ENCODE measurements around the gene CTSZ.

The CTSZ gene

DNA sequence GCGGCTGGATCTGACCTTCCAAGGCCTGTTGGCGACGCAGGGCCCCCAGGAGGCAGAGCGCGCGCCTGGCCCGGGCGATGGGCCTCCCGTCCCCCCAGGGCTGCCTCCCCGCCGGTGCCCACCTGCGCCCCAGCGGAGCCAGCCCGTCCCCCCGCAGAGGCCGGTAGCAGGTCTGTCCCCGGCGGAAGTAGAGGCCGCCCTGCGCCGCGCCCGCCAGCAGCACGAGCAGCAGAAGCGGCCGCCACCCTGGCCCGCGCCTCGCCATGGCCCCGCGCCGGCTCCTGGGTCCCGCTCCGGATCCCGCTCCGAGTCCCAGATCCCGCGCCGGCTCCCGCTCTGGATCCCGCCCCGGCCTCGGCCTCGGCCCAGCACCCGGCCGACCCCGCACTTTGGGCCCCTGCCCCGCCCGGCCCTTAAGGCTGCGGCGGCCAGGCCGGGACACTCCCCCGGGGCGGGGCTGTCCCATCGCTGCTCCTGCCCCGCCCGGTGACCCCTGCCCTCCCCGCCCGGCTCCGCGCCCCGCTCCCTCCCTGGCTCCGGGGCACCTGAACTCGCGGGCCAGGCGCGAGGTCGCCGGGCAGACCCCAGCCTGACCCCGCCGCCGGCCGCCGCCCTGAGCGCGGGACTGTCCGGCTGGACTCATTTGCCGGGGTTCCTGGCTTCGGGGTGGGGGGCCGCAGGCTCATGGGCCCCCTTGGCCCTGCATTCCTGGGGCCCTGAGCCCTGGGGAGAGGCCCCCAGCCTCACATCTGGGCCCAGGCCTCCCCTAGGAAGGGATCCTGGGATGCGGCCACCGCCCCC, at the start of gene CTSZ:
TSS of gene CTSZ (minus strand) at position 391 of the 801 bp plus-strand sequence. CDS start at position 265, 126 bp downstream.
- Histone ChIP-seq H2AFZ (ENCODE audit: low read length) (no peak within 1 kb of the TSS), H3K9me3 (ENCODE audit: insufficient read depth, low read depth, low read length) (no peaks in the 10 kb centered on the region), H3K4me1 (ENCODE audit: insufficient read depth, low read length, poor library complexity, severe bottlenecking) (peaks cover 13% of the 10 kb centered on the region), H3K9ac (ENCODE audit: low read depth, low read length, poor library complexity, severe bottlenecking) (no peak within 1 kb of the TSS), H3K79me2 (ENCODE audit: insufficient read depth, low read length) (no peaks in the 10 kb centered on the region), H3K27me3 (ENCODE audit: insufficient read depth, low read length, poor library complexity, severe bottlenecking) (no peaks in the 10 kb centered on the region), H3K4me2 (ENCODE audit: low read depth, low read length, poor library complexity, severe bottlenecking) (no peak within 1 kb of the TSS), H3K9me2 (replicated peaks; ENCODE audit: low read depth, low read length) (no peaks in the 10 kb centered on the region), H3F3A (ENCODE audit: low read depth) (no peaks in the 10 kb centered on the region), H3K4me3 (ENCODE audit: low read length, poor library complexity, severe bottlenecking) (no peak within 1 kb of the TSS), H4K20me1 (ENCODE audit: insufficient read depth, low read length, poor library complexity, severe bottlenecking) (no peaks in the 10 kb centered on the region), H3K36me3 (ENCODE audit: insufficient read depth, low read length) (no peaks in the 10 kb centered on the region)
- TF ChIP-seq CTCF (conservative IDR thresholded peaks at IDR 0.05; ENCODE audit: low read length) = no peak
- TF ChIP-seq EZH2phosphoT487 (IDR thresholded peaks at IDR 0.05; ENCODE audit: borderline replicate concordance) = no peak

DNA sequence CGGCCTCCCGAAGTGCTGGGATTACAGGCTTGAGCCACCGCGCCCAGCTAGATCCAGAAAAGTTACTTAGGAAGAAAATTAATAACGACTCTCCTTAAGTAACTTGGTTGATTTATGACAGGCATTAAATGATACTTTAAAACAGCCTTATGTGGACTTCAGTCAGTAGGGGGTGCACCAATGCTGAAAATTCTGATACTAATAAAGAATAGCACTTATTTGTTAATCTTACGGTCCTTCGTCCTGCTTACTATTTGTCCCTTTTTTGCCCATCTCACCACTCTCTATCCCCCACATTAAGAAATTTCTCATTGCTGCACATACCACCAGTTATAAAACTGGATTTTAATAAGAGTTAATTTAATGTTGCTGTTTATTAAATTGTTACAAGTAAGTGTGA, 48.2 kb upstream of the CTSZ start:
- no peaks in the 10 kb centered on the region for H3K79me2 ChIP-seq (ENCODE audit: insufficient read depth, low read length)
- H3K9ac ChIP-seq (ENCODE audit: low read depth, low read length, poor library complexity, severe bottlenecking) = no peak overlapping the region
- H3K36me3 ChIP-seq (ENCODE audit: insufficient read depth, low read length) = no peaks in the 10 kb centered on the region
- TF ChIP-seq EZH2phosphoT487 (IDR thresholded peaks at IDR 0.05; ENCODE audit: borderline replicate concordance) (no peak), CTCF (conservative IDR thresholded peaks at IDR 0.05; ENCODE audit: low read length) (peak; percentile 52)
- no peak overlapping the region for H2AFZ ChIP-seq (ENCODE audit: low read length)
- H3K4me2 ChIP-seq (ENCODE audit: low read depth, low read length, poor library complexity, severe bottlenecking) = no peak overlapping the region
- no peaks in the 10 kb centered on the region for H3K9me2 ChIP-seq (replicated peaks; ENCODE audit: low read depth, low read length)
- no peaks in the 10 kb centered on the region for H3K9me3 ChIP-seq (ENCODE audit: insufficient read depth, low read depth, low read length)
- no peak overlapping the region for H3K4me3 ChIP-seq (ENCODE audit: low read length, poor library complexity, severe bottlenecking)
- no peaks in the 10 kb centered on the region for H3F3A ChIP-seq (ENCODE audit: low read depth)
- H4K20me1 ChIP-seq (ENCODE audit: insufficient read depth, low read length, poor library complexity, severe bottlenecking) = no peaks in the 10 kb centered on the region
- H3K27me3 ChIP-seq (ENCODE audit: insufficient read depth, low read length, poor library complexity, severe bottlenecking) = peaks cover 4% of the 10 kb centered on the region
- H3K4me1 ChIP-seq (ENCODE audit: insufficient read depth, low read length, poor library complexity, severe bottlenecking) = no peaks in the 10 kb centered on the region

- no peak for TF ChIP-seq CTCF (conservative IDR thresholded peaks at IDR 0.05; ENCODE audit: low read length)
- TF ChIP-seq EZH2phosphoT487 (IDR thresholded peaks at IDR 0.05; ENCODE audit: borderline replicate concordance) = no peak
- Histone ChIP-seq H3K27me3 (ENCODE audit: insufficient read depth, low read length, poor library complexity, severe bottlenecking) (peaks cover 4% of the 10 kb centered on the region), H3K9me2 (replicated peaks; ENCODE audit: low read depth, low read length) (no peaks in the 10 kb centered on the region), H3K9me3 (ENCODE audit: insufficient read depth, low read depth, low read length) (no peaks in the 10 kb centered on the region), H3K4me1 (ENCODE audit: insufficient read depth, low read length, poor library complexity, severe bottlenecking) (no peaks in the 10 kb centered on the region), H3F3A (ENCODE audit: low read depth) (no peaks in the 10 kb centered on the region), H3K4me3 (ENCODE audit: low read length, poor library complexity, severe bottlenecking) (no peak overlapping the region), H3K4me2 (ENCODE audit: low read depth, low read length, poor library complexity, severe bottlenecking) (no peak overlapping the region), H3K9ac (ENCODE audit: low read depth, low read length, poor library complexity, severe bottlenecking) (no peak overlapping the region), H3K79me2 (ENCODE audit: insufficient read depth, low read length) (no peaks in the 10 kb centered on the region), H4K20me1 (ENCODE audit: insufficient read depth, low read length, poor library complexity, severe bottlenecking) (no peaks in the 10 kb centered on the region), H3K36me3 (ENCODE audit: insufficient read depth, low read length) (no peaks in the 10 kb centered on the region), H2AFZ (ENCODE audit: low read length) (no peak overlapping the region)
Measured at GRCh38 chr20:59051666-59052185, 44.7 kb upstream of the CTSZ start.
